KG1 (cell line): Measurements from ENCODE around the gene PKD1L1.
A peak's percentile ranks its signal among the peaks of the same experiment; 100 is the strongest.
"Not testable (repeated sequence)": the region's sequence is repeated elsewhere in the genome, so short reads cannot be mapped to it uniquely, and the experiment has no call there.

Source experiments
- DNase-seq: peaks from one replicate; lab custom pipeline; 2025; lab: John Stamatoyannopoulos, UW

Gene PKD1L1, protein sequence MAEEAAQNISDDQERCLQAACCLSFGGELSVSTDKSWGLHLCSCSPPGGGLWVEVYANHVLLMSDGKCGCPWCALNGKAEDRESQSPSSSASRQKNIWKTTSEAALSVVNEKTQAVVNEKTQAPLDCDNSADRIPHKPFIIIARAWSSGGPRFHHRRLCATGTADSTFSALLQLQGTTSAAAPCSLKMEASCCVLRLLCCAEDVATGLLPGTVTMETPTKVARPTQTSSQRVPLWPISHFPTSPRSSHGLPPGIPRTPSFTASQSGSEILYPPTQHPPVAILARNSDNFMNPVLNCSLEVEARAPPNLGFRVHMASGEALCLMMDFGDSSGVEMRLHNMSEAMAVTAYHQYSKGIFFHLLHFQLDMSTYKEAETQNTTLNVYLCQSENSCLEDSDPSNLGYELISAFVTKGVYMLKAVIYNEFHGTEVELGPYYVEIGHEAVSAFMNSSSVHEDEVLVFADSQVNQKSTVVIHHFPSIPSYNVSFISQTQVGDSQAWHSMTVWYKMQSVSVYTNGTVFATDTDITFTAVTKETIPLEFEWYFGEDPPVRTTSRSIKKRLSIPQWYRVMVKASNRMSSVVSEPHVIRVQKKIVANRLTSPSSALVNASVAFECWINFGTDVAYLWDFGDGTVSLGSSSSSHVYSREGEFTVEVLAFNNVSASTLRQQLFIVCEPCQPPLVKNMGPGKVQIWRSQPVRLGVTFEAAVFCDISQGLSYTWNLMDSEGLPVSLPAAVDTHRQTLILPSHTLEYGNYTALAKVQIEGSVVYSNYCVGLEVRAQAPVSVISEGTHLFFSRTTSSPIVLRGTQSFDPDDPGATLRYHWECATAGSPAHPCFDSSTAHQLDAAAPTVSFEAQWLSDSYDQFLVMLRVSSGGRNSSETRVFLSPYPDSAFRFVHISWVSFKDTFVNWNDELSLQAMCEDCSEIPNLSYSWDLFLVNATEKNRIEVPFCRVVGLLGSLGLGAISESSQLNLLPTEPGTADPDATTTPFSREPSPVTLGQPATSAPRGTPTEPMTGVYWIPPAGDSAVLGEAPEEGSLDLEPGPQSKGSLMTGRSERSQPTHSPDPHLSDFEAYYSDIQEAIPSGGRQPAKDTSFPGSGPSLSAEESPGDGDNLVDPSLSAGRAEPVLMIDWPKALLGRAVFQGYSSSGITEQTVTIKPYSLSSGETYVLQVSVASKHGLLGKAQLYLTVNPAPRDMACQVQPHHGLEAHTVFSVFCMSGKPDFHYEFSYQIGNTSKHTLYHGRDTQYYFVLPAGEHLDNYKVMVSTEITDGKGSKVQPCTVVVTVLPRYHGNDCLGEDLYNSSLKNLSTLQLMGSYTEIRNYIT (N-terminal part only)

DNA sequence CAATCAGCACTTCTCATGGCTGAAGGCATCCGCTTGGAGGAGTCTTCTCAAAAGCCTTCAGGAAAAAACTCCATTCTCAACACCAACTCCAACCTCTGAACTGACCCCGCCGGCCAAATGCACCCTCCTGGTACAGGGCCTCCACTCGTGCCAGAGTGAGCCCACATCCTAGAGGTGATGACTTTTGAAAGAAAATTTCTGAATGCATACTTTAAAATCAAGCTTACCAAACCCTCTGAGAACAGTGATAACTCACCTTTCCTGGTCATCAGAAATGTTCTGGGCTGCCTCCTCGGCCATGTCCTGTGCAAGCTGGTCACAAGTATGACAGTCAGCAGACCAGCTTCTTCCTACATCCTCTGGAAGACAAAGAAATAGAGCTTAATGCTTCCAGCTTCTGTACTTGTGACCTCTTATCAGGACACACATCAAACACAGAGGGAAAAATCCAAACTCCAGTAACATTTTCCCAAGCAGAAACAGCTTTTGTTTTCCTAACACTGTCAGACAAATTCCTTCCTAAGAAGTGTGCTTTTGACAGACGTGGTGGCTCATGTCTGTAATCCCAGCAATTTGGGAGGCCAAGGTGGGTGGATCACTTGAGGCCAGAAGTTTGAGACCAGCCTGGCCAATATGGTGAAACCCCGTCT is at the start of gene PKD1L1:
PKD1L1 (minus strand) TSS at position 326 of the 650 bp plus-strand sequence; CDS start at position 300, 26 bp downstream.
- no peak for DNase-seq

- DNase-seq = no peak
Measured at GRCh38 chr7:47992446-47992845, 44.2 kb upstream of the PKD1L1 start.

DNA sequence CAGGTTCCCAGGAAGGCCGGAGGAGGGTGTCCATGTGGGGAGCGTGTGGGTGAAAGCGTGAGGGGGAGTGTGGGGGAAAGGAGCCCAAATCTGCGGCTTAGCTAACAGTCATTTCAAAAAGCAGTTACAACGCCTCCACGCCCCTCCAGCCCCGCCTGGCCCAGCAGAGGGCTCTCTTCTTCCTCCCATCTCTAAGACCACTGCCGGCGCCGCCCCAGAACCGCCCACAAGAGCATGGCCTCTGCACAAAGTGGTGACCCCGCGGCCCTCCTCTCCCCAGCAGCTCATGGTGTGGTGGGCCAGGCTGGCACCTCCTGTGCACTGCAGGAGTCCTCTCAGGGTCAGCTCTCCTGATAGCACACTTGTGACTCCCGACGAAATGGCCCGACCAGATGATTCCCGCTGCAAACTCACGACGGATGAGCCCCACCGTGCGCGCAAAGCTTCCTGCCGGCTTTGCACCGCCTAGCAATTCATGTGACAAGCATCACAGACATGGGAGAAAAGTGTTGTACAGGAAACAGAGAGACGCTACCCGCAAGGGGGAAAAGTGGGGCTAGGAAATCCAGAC is 43.6 kb upstream of the PKD1L1 start:
- peak; percentile 78 for DNase-seq

- DNase-seq = no peak
Measured at GRCh38 chr7:47991270-47991669, 43.0 kb upstream of the PKD1L1 start.

- DNase-seq = no peak
Measured at GRCh38 chr7:47990592-47990991, 42.3 kb upstream of the PKD1L1 start.

DNA sequence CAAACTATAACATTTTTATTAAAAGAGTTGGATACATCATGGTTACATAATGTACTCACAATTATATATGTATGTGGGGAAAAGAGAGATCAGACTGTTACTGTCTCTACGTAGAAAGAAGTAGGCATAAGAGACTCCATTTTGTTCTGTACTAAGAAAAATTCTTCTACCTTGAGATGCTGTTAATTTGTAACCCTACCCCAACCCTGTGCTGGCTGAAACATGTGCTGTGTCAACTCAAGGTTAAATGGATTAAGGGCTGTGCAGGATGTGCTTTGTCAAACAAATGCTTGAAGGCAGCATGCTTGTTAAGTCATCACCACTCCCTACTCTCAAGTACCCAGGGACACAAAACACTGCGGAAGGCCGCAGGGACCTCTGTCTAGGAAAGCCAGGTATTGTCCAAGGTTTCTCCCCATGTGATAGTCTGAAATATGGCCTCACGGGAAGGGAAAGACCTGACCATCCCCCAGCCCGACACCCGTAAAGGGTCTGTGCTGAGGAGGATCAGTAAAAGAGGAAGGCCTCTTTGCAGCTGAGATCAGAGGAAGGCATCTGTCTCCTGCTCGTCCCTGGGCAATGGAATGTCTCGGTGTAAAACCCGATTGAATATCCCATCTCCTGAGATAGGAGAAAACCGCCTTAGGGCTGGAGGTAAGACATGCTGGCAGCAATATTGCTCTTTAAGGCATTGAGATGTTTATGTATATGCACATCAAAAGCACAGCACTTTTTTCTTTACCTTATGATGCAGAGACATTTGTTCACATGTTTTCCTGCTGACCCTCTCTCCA is 41.5 kb upstream of the PKD1L1 start:
- not testable (repeated sequence) for DNase-seq

DNA sequence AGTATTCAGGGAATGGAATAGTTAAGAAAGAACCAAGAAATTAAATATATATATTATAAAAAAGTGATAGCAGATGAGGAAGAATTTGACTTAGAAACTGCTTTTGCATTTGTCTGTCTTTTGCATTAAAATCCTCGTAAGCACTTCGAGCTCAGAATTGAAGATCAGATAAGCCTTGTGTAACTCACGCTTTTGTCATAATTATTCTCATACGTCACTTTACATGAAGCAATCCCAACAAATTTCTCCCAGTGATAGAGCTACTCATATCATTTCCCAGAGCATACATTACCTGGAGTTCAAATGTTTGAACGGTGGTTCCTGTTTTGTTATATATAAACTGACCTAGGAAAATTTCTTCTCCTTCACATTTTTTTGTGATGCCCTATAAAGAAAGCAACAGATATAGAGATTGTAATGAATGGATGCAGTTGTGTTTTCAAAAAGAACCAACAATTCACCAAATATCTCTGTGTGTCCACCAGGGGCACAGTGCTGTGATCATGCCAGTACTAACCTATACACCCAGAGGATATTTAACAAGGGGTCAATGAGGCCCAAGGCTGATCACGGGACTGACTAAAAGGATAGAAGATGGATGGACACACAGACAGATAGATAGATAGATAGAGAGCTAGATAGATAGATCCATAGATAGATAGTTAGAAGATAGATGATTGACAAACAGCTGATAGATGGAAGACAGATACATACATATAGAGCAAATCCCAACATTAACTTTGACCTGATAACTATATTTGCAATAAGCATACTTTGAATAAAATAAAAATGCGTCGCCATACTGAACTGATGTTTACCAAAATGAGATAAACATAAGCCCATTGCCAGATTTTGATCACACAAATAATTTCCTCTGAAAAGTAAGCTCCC is 40.5 kb upstream of the PKD1L1 start:
- no peak for DNase-seq

DNA sequence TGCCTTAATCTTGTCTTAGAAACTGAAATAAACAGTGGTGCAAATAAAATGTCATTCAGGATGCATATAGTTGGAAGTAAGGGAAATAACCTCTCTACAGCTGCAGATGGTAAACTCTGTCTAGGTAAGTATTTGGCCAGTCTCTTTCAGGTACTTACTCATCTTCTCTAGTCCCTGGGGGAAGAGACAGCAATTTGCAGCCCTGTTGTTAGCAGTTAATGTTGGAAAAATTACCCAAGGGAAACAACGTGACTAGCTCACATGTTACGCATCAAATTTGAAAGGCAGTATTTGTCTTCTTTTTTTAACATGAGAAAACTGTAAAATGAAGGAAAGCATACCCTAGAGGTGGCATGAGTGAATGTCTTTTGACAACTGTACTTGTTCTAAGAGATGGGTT is 34.3 kb upstream of the PKD1L1 start:
- no peak for DNase-seq

DNA sequence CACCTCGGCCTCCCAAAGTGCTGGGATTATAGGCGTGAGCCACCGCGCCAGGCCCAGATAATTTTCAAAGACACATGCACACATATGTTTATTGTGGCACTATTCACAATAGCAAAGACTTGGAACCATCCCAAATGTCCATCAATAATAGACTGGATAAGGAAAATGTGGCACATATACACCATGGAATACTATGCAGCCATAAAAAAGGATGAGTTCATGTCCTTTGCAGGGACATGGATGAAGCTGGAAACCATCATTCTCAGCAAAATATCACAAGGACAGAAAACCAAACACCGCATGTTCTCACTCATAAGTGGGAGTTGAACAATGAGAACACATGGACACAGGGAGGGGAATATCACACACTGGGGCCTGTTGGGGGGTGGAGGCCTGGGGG is 32.4 kb upstream of the PKD1L1 start:
- not testable (repeated sequence) for DNase-seq

- DNase-seq = no peak
Measured at GRCh38 chr7:47979832-47980181, 31.5 kb upstream of the PKD1L1 start.

- DNase-seq = peak; percentile 85
Measured at GRCh38 chr7:47979145-47979831, 31.0 kb upstream of the PKD1L1 start, which contains the start of gene HUS1. Gene HUS1, minus strand, starts transcription at chr7:47979615. Its CDS starts 96 bp downstream, at chr7:47979519.

DNA sequence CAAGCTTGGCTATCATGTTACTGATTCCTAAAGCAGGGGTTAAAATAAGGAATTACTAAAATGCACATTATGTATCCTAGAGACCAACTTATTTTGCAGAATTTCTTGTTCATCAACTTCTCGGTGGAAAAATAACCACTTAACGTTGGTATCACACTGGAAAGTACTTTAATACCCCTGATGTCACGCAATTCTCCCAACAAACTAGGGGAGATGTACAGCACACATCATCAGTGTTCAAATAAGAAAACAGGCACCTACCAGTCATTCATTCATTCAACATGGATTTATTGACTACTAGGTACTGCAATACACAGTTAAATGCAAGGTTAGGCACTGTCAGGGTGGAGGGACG is 30.5 kb upstream of the PKD1L1 start:
- no peak for DNase-seq

- no peak for DNase-seq
Measured at GRCh38 chr7:47973739-47974138, 25.5 kb upstream of the PKD1L1 start.

DNA sequence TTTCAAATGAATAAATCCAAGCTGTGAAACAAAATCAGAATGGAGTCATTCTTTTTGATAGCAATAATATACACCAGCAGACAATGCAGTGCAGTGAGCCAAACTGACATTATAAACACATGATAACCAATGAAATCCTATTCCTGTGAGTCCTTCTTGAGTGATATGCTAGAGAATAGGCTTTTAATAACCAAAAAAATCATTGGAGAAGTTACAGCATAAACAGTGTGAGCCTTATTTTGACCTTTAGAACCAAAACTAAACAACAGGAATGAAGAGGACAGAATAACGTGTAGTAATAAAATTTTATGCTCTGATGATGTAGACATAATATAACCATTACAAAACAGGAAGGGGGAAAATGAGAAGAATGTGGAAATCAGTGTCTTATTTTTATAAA is 22.5 kb upstream of the PKD1L1 start:
- no peak for DNase-seq

GRCh38 chr7:47968847-47969774 is 20.8 kb upstream of the PKD1L1 start:
- DNase-seq = peak; percentile 3

DNA sequence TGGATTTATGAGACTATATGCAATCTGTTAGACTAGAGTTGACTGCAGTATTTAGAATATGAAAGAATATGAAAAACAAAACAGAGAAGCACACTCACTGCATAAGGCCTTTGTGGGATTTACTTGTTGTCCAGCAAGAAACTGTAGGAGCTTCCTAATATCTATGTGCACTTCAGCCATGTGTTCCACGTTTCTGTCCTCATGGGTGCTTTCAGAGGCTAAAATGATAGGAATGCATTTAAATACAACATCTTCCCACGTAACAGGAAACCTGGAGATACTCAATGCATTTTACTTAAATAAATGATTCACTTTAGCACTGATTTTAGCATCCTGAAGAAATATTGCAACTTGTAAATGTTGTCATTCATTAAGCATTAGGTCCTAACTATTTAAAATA is 19.4 kb upstream of the PKD1L1 start:
- DNase-seq = no peak

DNA sequence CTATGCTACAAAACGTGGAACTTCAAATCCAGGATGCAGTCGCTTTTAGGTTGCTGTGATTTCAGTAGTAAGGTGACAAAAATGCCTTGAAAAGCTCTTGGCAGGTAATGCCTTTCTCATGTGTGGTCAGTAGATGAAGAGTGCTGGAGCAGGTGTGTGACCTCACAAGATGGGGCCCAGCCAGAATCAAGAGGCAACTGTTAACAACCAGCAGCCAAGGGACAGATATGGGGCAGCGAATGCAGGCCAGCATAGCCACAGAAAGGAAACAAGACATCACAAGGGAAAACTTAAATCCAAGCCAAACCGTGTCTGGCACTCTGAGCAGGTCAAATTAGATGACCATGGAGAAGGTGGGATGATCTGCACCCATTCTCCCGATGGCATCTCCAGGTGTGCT is 18.9 kb upstream of the PKD1L1 start:
- no peak for DNase-seq

DNA sequence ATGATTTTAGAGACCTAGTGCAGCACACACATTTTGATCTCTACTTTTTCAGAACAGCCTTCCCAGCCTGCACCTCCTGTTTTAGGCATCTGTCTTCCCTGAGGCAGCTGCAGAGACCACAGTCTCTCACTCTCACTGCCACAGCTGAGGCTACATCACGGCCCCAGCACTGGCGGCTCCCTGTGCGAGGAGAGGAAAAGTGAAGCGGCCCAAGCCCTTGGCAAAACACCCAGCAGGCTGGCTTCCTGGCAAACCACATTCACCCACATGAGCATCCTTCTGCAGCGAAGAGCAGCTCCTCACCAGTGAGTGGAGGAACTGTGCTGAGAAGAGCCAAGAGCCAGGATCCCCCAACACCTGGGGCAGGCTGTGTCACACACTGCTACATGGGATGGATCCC is 17.2 kb upstream of the PKD1L1 start:
- DNase-seq = no peak
